Immature natural killer cell (primary cell): ENCODE measurements around the gene NELFB. TPM values are rescaled to one million over a fixed set of nuclear protein-coding genes. Genes with fewer than 3 reads are reported as not detected.

Source experiments
- DNase-seq, 3 donors: peaks; one replicate each; pipeline ENCODE4 v3.0.0; 2022; ENCODE audit warnings: mixed read lengths in 1 of 3
- H3K27ac Mint-ChIP-seq, 6 donors: one replicate each; pipeline ENCODE4 v1.8.0; 2020; ENCODE audit warnings: mixed read lengths in 6 of 6, mild to moderate bottlenecking in 5 of 6, inconsistent platforms in 4 of 6, moderate library complexity in 3 of 6
- H3K27me3 Mint-ChIP-seq, 3 donors: one replicate each; pipeline ENCODE4 v1.8.0; 2020 to 2021; ENCODE audit warnings: low read depth in 3 of 3, mild to moderate bottlenecking in 3 of 3, mixed read lengths in 3 of 3, moderate library complexity in 3 of 3, inconsistent platforms in 1 of 3
- H3K36me3 Mint-ChIP-seq, 3 donors: one replicate each; pipeline ENCODE4 v1.8.0; 2020; ENCODE audit warnings: mixed read lengths in 3 of 3, inconsistent platforms in 2 of 3, mild to moderate bottlenecking in 2 of 3
- H3K4me1 Mint-ChIP-seq, 2 donors: one replicate each; pipeline ENCODE4 v1.8.0; 2020; ENCODE audit warnings: inconsistent platforms in 2 of 2, mild to moderate bottlenecking in 2 of 2, mixed read lengths in 2 of 2, moderate library complexity in 1 of 2
- H3K4me3 Mint-ChIP-seq, 5 donors: one replicate each; pipeline ENCODE4 v1.8.0; 2020; ENCODE audit warnings: mild to moderate bottlenecking in 5 of 5, mixed read lengths in 5 of 5, inconsistent platforms in 3 of 5, moderate library complexity in 3 of 5
- H3K9me3 Mint-ChIP-seq, 6 donors: one replicate each; pipeline ENCODE4 v1.8.0; 2020; ENCODE audit warnings: mild to moderate bottlenecking in 6 of 6, mixed read lengths in 6 of 6, inconsistent platforms in 4 of 6, moderate library complexity in 3 of 6
- polyA plus RNA-seq, 3 donors: library from polyadenylated mRNA; unstranded; fragments of 300-500 nt; fragmentation: Illumina TruSeq; gene quantifications; one replicate each; pipeline ENCODE4 v1.2.3, GENCODE V29; 2021

Gene NELFB
- polyA plus RNA-seq, 3 donors from 2014 or later: 25.0 to 36.8 (median 34.6) TPM

DNA sequence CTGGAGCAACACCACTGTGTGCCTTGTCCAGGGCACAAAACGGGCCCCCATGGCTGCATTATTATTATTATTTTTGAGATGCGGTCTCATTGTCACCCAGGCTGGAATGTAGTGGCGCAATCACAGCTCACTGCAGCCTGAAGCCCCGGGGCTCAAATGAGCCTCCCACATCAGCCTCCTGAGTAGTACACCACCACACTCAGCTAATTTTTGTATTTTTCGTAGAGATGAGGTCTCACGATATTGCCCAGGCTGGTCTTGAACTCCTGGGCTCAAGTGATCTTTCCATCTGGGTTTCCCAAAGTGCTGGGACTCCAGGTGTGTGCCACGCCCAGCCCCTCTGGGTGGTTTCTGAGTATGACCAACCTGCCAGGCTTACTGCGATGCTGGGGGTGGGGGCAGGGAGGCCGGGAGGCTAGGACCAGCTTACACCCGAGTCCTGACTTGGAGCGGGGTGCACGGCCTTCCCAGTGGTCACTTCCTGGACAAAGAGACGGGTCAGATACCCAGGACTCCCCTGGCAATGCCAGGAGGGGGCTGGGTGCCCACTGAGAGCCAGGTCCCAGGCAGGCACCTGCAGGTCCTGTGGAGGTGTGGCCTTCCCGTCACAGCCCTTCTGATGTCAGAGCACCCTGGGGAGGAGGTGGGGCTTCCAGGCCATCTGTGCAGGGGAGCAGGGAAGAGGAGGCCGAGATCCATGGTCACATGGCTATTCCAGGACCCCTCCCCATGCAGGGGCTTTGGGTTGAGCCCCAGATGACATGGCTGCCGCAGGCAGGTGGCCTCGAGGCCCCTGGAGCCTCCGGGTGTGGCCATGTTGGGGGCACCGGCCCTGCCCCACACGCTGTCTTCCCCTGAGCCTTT is 55.3 kb downstream of the NELFB start:
- H3K9me3 Mint-ChIP-seq: no peaks in the 10 kb centered on the region
- H3K27me3 Mint-ChIP-seq: peaks cover 0 to 3% (median 0%) of the 10 kb centered on the region in 3 donors
- no peak overlapping the region for H3K27ac Mint-ChIP-seq
- DNase-seq: no peak
- peaks cover 0 to 2% of the 10 kb centered on the region in 2 donors for H3K4me1 Mint-ChIP-seq
- H3K36me3 Mint-ChIP-seq: no peaks in the 10 kb centered on the region
- no peak overlapping the region for H3K4me3 Mint-ChIP-seq

DNA sequence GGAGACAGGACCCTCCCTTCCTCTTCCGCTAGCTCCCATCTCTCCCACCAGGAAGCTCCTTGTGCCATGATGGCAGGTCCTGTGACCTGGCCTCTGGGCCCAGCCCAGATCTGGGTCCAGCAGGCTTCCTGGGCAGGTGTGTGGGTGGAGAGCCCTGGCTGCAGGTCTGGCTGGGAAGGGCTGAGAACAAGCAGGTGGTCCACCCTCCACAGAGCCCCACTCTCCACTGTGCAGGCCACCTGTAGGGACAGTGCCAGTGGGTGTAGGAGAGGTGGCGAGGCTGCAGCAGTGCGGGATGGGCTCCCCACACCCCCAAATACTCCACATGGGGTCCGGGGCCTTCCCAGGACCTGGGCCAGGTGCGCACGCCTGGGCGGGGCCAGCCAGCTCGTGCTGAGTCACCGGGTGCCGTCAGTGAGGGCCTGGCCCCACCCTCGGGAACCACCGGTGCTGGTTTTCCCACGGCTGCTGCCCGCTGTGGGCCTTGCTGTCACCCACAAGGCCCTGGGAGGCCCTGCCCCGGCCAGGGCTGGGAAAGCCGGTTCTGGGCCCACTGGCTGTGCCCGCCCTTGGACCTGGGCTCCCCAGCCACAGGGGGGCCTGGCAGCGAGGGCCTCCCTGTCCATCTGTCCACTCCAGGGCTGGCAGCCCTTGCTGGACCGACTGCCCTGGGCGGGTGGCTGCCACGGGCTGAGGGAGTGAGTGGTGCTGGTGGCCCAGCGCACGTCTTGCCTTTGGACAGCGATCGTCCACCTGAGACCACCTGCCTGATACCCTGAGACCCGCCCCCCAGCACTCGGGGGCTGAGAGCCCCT is 56.3 kb downstream of the NELFB start:
- Mint-ChIP-seq H3K36me3 (no peaks in the 10 kb centered on the region), H3K4me3 (no peak overlapping the region), H3K4me1 (no peaks in the 10 kb centered on the region), H3K27me3 (peaks cover 0 to 1% (median 0%) of the 10 kb centered on the region in 3 donors), H3K9me3 (no peaks in the 10 kb centered on the region), H3K27ac (no peak overlapping the region)
- no peak for DNase-seq

DNA sequence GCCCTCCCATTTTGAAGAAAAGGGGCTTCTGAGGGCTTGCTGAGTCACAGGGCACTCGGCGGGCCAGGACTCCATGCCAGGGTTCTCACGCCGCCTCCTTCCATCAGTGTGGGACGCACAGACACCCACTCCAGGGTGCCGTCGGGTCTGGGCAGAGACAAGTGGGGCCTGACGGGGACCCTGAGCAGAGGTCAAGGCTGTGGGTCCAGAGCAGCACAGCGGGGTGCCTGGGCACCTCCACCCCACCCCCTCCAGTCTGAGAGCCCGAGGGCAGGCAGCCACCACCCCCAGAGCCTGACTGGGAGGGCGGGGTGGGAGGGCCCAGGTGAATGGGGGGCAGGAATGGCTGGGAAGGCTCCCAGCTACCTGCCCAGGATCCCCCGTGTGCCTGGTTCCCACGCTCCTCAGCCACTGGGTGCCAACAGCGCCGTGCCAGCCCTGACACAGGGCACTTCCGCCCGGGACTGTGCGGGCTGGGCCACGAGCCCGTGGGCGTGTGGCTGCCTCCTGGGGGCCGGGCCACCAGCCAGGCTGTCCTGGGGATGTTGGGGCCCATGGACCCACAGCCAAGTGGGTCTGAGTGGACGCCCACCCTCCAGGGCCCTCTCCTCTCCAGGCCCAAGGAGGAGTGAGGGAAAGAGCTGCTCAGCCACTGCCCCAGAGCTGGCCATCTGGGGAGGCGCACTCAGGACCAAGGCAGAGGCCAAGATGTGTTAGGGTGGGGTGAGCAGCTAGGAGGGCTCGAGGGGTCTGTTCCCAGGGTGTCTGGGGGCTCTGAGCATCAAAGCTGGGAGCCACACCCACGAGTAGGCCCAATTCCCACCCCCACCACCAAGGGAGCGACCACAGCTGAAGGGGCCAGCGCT is 57.1 kb downstream of the NELFB start:
- no peak overlapping the region for H3K27ac Mint-ChIP-seq
- DNase-seq: no peak
- no peaks in the 10 kb centered on the region for H3K36me3 Mint-ChIP-seq
- no peaks in the 10 kb centered on the region for H3K4me1 Mint-ChIP-seq
- H3K27me3 Mint-ChIP-seq: peaks cover 0 to 1% (median 0%) of the 10 kb centered on the region in 3 donors
- no peak overlapping the region for H3K4me3 Mint-ChIP-seq
- no peaks in the 10 kb centered on the region for H3K9me3 Mint-ChIP-seq

GRCh38 chr9:137312852-137313325 is 57.8 kb downstream of the NELFB start:
- peaks cover 0 to 1% (median 0%) of the 10 kb centered on the region in 3 donors for H3K27me3 Mint-ChIP-seq
- H3K36me3 Mint-ChIP-seq: no peaks in the 10 kb centered on the region
- no peak overlapping the region for H3K4me3 Mint-ChIP-seq
- H3K9me3 Mint-ChIP-seq: no peaks in the 10 kb centered on the region
- H3K27ac Mint-ChIP-seq: no peak overlapping the region
- no peak for DNase-seq
- no peaks in the 10 kb centered on the region for H3K4me1 Mint-ChIP-seq

GRCh38 chr9:137313326-137313936 is 58.3 kb downstream of the NELFB start:
- Mint-ChIP-seq H3K4me1 (no peaks in the 10 kb centered on the region), H3K27me3 (peaks cover 0 to 1% (median 0%) of the 10 kb centered on the region in 3 donors), H3K9me3 (no peaks in the 10 kb centered on the region), H3K27ac (no peak overlapping the region), H3K36me3 (no peaks in the 10 kb centered on the region), H3K4me3 (no peak overlapping the region)
- no peak for DNase-seq

GRCh38 chr9:137313956-137314560 is 58.9 kb downstream of the NELFB start:
- H3K4me3 Mint-ChIP-seq: no peak overlapping the region
- no peak overlapping the region for H3K27ac Mint-ChIP-seq
- H3K27me3 Mint-ChIP-seq: peaks cover 0 to 1% (median 0%) of the 10 kb centered on the region in 3 donors
- H3K4me1 Mint-ChIP-seq: no peaks in the 10 kb centered on the region
- no peaks in the 10 kb centered on the region for H3K9me3 Mint-ChIP-seq
- no peaks in the 10 kb centered on the region for H3K36me3 Mint-ChIP-seq
- no peak for DNase-seq

DNA sequence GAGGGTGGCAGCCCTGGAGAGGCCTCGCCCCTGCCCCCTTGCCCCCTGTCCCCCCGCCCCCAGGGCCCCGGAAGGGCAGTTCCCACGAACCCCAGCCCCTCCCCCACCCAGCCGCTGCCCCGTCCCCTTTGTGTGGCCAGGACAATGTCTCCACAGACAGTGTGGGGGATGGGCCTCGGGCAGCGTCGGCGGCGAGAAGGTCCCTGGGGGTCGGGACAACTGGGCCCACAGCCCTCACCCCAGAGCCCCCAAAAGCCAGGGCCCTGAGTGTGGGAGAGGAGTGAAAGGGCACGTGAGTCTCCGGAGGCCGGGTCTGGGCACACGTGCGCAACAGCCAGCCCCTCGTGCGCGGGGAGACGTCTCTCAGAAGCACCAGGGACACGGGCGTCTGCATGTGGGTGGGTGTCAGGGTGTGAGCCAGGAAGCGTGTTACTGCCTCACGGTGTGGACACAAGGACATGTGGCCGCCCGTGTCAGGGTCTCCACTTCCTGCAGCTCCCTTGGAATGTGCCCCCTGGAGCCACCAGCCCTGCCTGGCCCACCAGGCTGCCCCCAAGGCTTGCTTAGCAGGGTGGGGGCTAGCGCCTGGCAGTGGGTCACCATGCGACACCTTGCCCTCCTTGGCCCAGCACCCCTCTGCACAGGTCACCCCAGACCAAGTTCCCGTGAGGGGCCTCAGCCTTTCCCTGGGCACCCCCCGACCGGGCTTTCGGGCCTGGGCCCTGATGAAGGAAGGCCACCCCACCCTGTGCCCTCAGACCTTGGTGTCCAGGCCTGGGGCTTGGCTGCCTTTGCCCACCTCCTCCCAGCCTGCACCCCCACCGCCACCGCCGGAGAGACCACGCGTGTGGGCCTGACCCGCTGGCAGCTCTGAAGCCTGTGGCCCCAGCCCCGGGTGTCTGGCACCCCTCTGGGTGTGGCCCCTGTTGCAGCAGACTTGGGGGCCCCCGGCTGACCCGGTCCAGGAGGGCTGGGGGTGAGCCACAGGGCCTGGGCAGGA is 59.7 kb downstream of the NELFB start:
- Mint-ChIP-seq H3K36me3 (no peaks in the 10 kb centered on the region), H3K4me1 (no peaks in the 10 kb centered on the region), H3K27me3 (no peaks in the 10 kb centered on the region), H3K27ac (no peak overlapping the region), H3K9me3 (no peaks in the 10 kb centered on the region), H3K4me3 (peak overlapping the region in 1 of 5 donors; percentile 21)
- no peak for DNase-seq

DNA sequence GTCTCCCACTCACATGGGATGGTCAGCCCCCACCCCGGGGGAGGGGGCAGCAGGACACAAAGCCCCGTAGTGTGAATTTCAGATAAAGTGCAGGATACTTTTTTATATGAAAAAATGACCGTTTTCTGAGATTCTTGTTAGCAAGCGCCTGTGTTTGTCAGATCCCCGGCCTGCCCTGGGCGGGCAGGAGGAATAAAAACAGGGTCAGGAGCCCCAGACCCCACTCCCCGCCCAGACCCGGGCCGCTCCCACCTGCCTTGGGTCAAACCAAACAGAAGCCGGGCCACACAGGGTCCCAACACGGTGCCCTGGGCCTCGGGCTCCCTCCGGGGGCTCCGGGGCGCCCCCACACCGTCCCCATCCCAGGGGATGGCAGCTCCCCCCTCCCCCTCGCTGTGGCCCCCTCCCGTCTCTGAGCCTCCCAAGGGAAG is 60.5 kb downstream of the NELFB start:
- no peaks in the 10 kb centered on the region for H3K27me3 Mint-ChIP-seq

GRCh38 chr9:137316012-137316981 is 61.2 kb downstream of the NELFB start:
- no peak for DNase-seq
- H3K4me3 Mint-ChIP-seq: peak overlapping the region in 3 of 5 donors; percentile 38 to 53 (median 47)
- peaks cover 4% of the 10 kb centered on the region in 2 donors for H3K4me1 Mint-ChIP-seq
- no peaks in the 10 kb centered on the region for H3K36me3 Mint-ChIP-seq
- H3K9me3 Mint-ChIP-seq: no peaks in the 10 kb centered on the region
- H3K27me3 Mint-ChIP-seq: no peaks in the 10 kb centered on the region
- no peak overlapping the region for H3K27ac Mint-ChIP-seq

More for the DNA sequence above, 60.5 kb downstream of the NELFB start:
- Mint-ChIP-seq H3K9me3 (no peaks in the 10 kb centered on the region), H3K36me3 (no peaks in the 10 kb centered on the region), H3K27ac (no peak overlapping the region), H3K4me3 (no peak overlapping the region), H3K4me1 (peaks cover 2 to 3% of the 10 kb centered on the region in 2 donors)
- DNase-seq: no peak

- H3K27ac Mint-ChIP-seq: no peak overlapping the region
- no peak for DNase-seq
- H3K4me1 Mint-ChIP-seq: peaks cover 4 to 6% of the 10 kb centered on the region in 2 donors
- peaks cover 0 to 3% (median 0%) of the 10 kb centered on the region in 3 donors for H3K27me3 Mint-ChIP-seq
- H3K4me3 Mint-ChIP-seq: peak overlapping the region in 1 of 5 donors; percentile 53
- H3K36me3 Mint-ChIP-seq: no peaks in the 10 kb centered on the region
- no peaks in the 10 kb centered on the region for H3K9me3 Mint-ChIP-seq
These were observed 62.0 kb downstream of the NELFB start for GRCh38 chr9:137317021-137317717.
